Cardiac septum (tissue), 1 donor: ENCODE results near the gene OSBPL2. TPM values are rescaled to one million over a fixed set of nuclear protein-coding genes. Genes with fewer than 3 reads are reported as not detected.

Experiments used
- microRNA-seq: library from miRNA; unstranded; fragments of <30 nt; microRNA quantifications from one replicate; pipeline ENCODE4 v1.2.0, GENCODE V29; 2020
- total RNA-seq: library from RNA; stranded (reverse); fragmentation: NEBNext Ultra II Directional; extraction: Animal tissue kit (Norgen Biotek cat#: 25700); gene quantifications from one replicate; pipeline ENCODE4 v1.2.1, GENCODE V29; 2021
- donor health status: DM: no; HTN: no; CAD: no.

Gene OSBPL2
- total RNA-seq, 1 donor from 2014 or later, result 55.1 TPM

Small RNA genes lying within 50 kb of the gene (microRNA-seq; reads per million reads assigned to microRNA genes)
- gene MIR4758, result not detected

Other genes starting within 250 kb of the OSBPL2 start
- gene TAF4, start 172.6 kb upstream of the OSBPL2 start, total RNA-seq, result 13.6 TPM
- 51.0 TPM for gene LSM14B, start 116.0 kb upstream of the OSBPL2 start, total RNA-seq
- gene PSMA7, start 95.1 kb upstream of the OSBPL2 start, total RNA-seq, result 198 TPM
- 8.0 TPM for gene SS18L1, start 94.8 kb upstream of the OSBPL2 start, total RNA-seq
- gene MTG2, start 55.5 kb upstream of the OSBPL2 start, total RNA-seq, result 26.6 TPM
- gene HRH3, start 18.2 kb upstream of the OSBPL2 start, total RNA-seq, result not detected
- gene ADRM1, start 64.5 kb downstream of the OSBPL2 start, total RNA-seq, result 79.9 TPM
- gene LAMA5, start 128.8 kb downstream of the OSBPL2 start, total RNA-seq, result 101 TPM
- 466 TPM for gene RPS21, start 148.6 kb downstream of the OSBPL2 start, total RNA-seq
- gene CABLES2, start 168.8 kb downstream of the OSBPL2 start, total RNA-seq, result 10.7 TPM
- gene RBBP8NL, start 189.0 kb downstream of the OSBPL2 start, total RNA-seq, result not detected
- gene GATA5, start 237.5 kb downstream of the OSBPL2 start, total RNA-seq, result 1.0 TPM